Measurements from ENCODE around the gene DNAJC4. TPM values are rescaled to one million over a fixed set of nuclear protein-coding genes. Genes with fewer than 3 reads are reported as not detected.

Gene DNAJC4
- total and polyA plus RNA-seq, 7 donors: 25.7 to 68.1 (median 29.6) TPM

GRCh38 chr11:64203421-64204079 lies 26.8 kb upstream of the DNAJC4 start:
- H3K4me1 ChIP-seq: peaks cover 0 to 30% (median 18%) of the 10 kb centered on the region in 4 donors
- peaks cover 35 to 70% (median 45%) of the 10 kb centered on the region in 4 donors for H3K36me3 ChIP-seq
- 92 to 93% methylated on average over 27 of the region's 27 CpGs for WGBS, 2 donors
- no peaks in the 10 kb centered on the region for H3K27me3 ChIP-seq
- no peaks in the 10 kb centered on the region for H3K9me3 ChIP-seq
- H3K4me3 ChIP-seq: no peak overlapping the region
- H3K27ac ChIP-seq: peak overlapping the region in 2 of 4 donors; percentile 25 to 58
- intact Hi-C loops (cut with DNase I): loop anchor here (1.0 kb wide), 1 partner anchor 101 kb away; no protein-coding TSS in a partner anchor
- TF ChIP-seq EP300 (IDR thresholded peaks at IDR 0.05) (no peak), CTCF (IDR thresholded peaks at IDR 0.05) (no peak), POLR2A (IDR thresholded peaks at IDR 0.05) (no peak), POLR2AphosphoS5 (IDR thresholded peaks at IDR 0.05) (no peak)
- DNase-seq: no peak

- Histone ChIP-seq H3K27me3 (no peaks in the 10 kb centered on the region), H3K27ac (peak overlapping the region in 2 of 4 donors; percentile 25 to 58), H3K4me1 (peaks cover 0 to 32% (median 18%) of the 10 kb centered on the region in 4 donors), H3K4me3 (no peak overlapping the region), H3K9me3 (no peaks in the 10 kb centered on the region), H3K36me3 (peaks cover 30 to 65% (median 41%) of the 10 kb centered on the region in 4 donors)
- intact Hi-C loops (cut with DNase I): loop anchor here (1.0 kb wide), 1 partner anchor 100 kb away; no protein-coding TSS in a partner anchor
- no peak for TF ChIP-seq CTCF (IDR thresholded peaks at IDR 0.05)
- TF ChIP-seq POLR2A (IDR thresholded peaks at IDR 0.05): no peak
- TF ChIP-seq POLR2AphosphoS5 (IDR thresholded peaks at IDR 0.05): no peak
- no peak for TF ChIP-seq EP300 (IDR thresholded peaks at IDR 0.05)
- 77 to 84% methylated on average over 16 of the region's 16 CpGs for WGBS, 2 donors
- no peak for DNase-seq
Observed at GRCh38 chr11:64204080-64204440, 26.3 kb upstream of the DNAJC4 start.

GRCh38 chr11:64204464-64204989 lies 25.8 kb upstream of the DNAJC4 start:
- peak in 3 of 4 donors; percentile 46 to 82 (median 77) for TF ChIP-seq POLR2AphosphoS5 (IDR thresholded peaks at IDR 0.05)
- TF ChIP-seq EP300 (IDR thresholded peaks at IDR 0.05): no peak
- TF ChIP-seq POLR2A (IDR thresholded peaks at IDR 0.05): no peak
- TF ChIP-seq CTCF (IDR thresholded peaks at IDR 0.05): peak; percentile 31 to 51 (median 48)
- no peaks in the 10 kb centered on the region for H3K27me3 ChIP-seq
- peak; percentile 94 for DNase-seq
- H3K4me3 ChIP-seq: no peak overlapping the region
- intact Hi-C loops (cut with DNase I): loop anchor here (1.0 kb wide), 1 partner anchor 100 kb away; no protein-coding TSS in a partner anchor
- peaks cover 0 to 32% (median 18%) of the 10 kb centered on the region in 4 donors for H3K4me1 ChIP-seq
- WGBS, 2 donors: 12 to 30% methylated on average over 7 of the region's 7 CpGs
- H3K9me3 ChIP-seq: no peaks in the 10 kb centered on the region
- peaks cover 29 to 60% (median 39%) of the 10 kb centered on the region in 4 donors for H3K36me3 ChIP-seq
- H3K27ac ChIP-seq: peak overlapping the region; percentile 17 to 69 (median 52)

GRCh38 chr11:64206457-64207255 lies 23.7 kb upstream of the DNAJC4 start, which contains the start of gene FERMT3:
FERMT3 (plus strand) TSS chr11:64206721; CDS start chr11:64207365, 644 bp downstream.
- Histone ChIP-seq H3K4me3 (peak within 1 kb of the TSS; percentile 0 to 41 (median 30)), H3K9me3 (no peaks in the 10 kb centered on the region), H3K4me1 (peaks cover 0 to 32% (median 18%) of the 10 kb centered on the region in 4 donors), H3K27me3 (no peaks in the 10 kb centered on the region), H3K27ac (peak within 1 kb of the TSS; percentile 68 to 77 (median 70)), H3K36me3 (peaks cover 18 to 39% (median 22%) of the 10 kb centered on the region in 4 donors)
- no peak for DNase-seq
- intact Hi-C loops (cut with DNase I): no loop called here
- no peak for TF ChIP-seq POLR2A (IDR thresholded peaks at IDR 0.05)
- no peak for TF ChIP-seq POLR2AphosphoS5 (IDR thresholded peaks at IDR 0.05)
- no peak for TF ChIP-seq EP300 (IDR thresholded peaks at IDR 0.05)
- TF ChIP-seq CTCF (IDR thresholded peaks at IDR 0.05): no peak
- 37 to 39% methylated on average over 27 of the region's 27 CpGs for WGBS, 2 donors

All from sigmoid colon (tissue), 7 donors.